Adrenal gland (tissue), 12 donors: ENCODE measurements around the gene CFP. TPM values are rescaled to one million over a fixed set of nuclear protein-coding genes. Genes with fewer than 3 reads are reported as not detected.

Experiments used
- DNase-seq, 7 donors: peaks; one replicate each; pipeline ENCODE4 v3.0.0-alpha.2; 2019 to 2020
- H3K27ac ChIP-seq, 5 donors: fragments of 200-600 bp; sonication (generic) in 4 of 5; 1 replicate in 3 of 5; 2 replicates in 2 of 5; pipeline versions ENCODE4 v1.5.1 to v1.8.0; 2016 to 2020; ENCODE audit warnings: mild to moderate bottlenecking in 1 of 5
- H3K27me3 ChIP-seq: fragments of 200-600 bp; 2 replicates; pipeline ENCODE4 v1.8.0; 2021
- H3K36me3 ChIP-seq, 2 donors: fragments of 200-600 bp; replicated peaks in 1 of 2; 1 replicate in 1 of 2; 2 replicates in 1 of 2; pipeline versions ENCODE4 v1.5.1 to v1.8.0; 2018 to 2022
- H3K4me1 ChIP-seq, 2 donors: fragments of 200-600 bp; replicated peaks in 1 of 2; 1 replicate in 1 of 2; 2 replicates in 1 of 2; pipeline versions ENCODE4 v1.5.1 to v1.8.0; 2018 to 2021
- H3K4me3 ChIP-seq, 4 donors: fragments of 200-600 bp; sonication (generic) in 3 of 4; one replicate each; pipeline ENCODE4 v1.5.1; 2016 to 2018
- H3K9me3 ChIP-seq, 3 donors: fragments of 200-600 bp; sonication (generic) in 1 of 3; replicated peaks in 1 of 3; 1 replicate in 2 of 3; 2 replicates in 1 of 3; pipeline versions ENCODE4 v1.5.1 to v1.8.0; 2016 to 2021
- CTCF ChIP-seq, 6 experiments: fragments of 450-650 bp in 4 of 6; fragments of 200-600 bp in 2 of 6; sonication (generic) in 1 of 6; IDR thresholded peaks; 1 replicate in 5 of 6; 2 replicates in 1 of 6; pipeline versions ENCODE4 v1.5.1 to v1.8.0; 2016 to 2021; ENCODE audit warnings: antibody characterized with exemption in 6 of 6, mild to moderate bottlenecking in 2 of 6, moderate library complexity in 1 of 6
- POLR2A ChIP-seq, 2 donors: fragments of 450-650 bp; IDR thresholded peaks; one replicate each; pipeline ENCODE4 v1.6.1; 2017; ENCODE audit warnings: antibody characterized with exemption in 2 of 2, mild to moderate bottlenecking in 2 of 2, moderate library complexity in 1 of 2
- WGBS, 4 donors: extraction: QIAGEN DNeasy Blood & Tissue Kit in 2 of 4; methylation state at CpG; one replicate each; pipeline versions ENCODE4 v1.1.5 to v1.1.7; 2013 to 2017; 5-methylcytosine and 5-hydroxymethylcytosine counted together
- intact Hi-C, 2 donors: fragments of 100-400 bp; cut with DNase I; formaldehyde crosslinking; loops; one replicate each; pipeline versions ENCODE4 v1.14.1 to v1.15.0; 2022 to 2023
- polyA plus RNA-seq, 3 donors: library from polyadenylated mRNA; stranded (reverse); fragments of 200-250 nt in 2 of 3; fragments of 350-450 nt in 1 of 3; fragmentation: Illumina TruSeq in 1 of 3; extraction: RNeasy Lipid Tissue Mini Kit (QIAGEN cat#74804) in 1 of 3; gene quantifications; one replicate each; pipeline ENCODE4 v1.2.3, GENCODE V29; 2013 to 2014
- total RNA-seq, 9 donors: library from RNA; depleted of rRNA in 4 of 9; stranded (reverse); fragments of >200 nt in 4 of 9; fragments of 120-200 nt in 1 of 9; fragmentation: NEBNext Ultra II Directional in 1 of 9; extraction: Animal tissue kit (Norgen Biotek cat#: 25700) in 1 of 9; gene quantifications; one replicate each; pipeline versions ENCODE4 v1.1.0 to v1.2.4, GENCODE V29; 2013 to 2023
- donor health status: healthy with polysubstance abuse.
- donor health status: Bipolar disorder and iron deficiency.
- donor health status: DM: yes; HTN: yes; CAD: no.
- donor health status: DM: no; HTN: no; CAD: no.
- donor health status: DM: no; HTN: no; CAD: no.
- donor health status: DM: yes; HTN: yes; CAD: no.

Gene CFP
- total and polyA plus RNA-seq, 12 donors = 0.91 to 14.5 (median 8.2) TPM

- peaks cover 0 to 11% of the 10 kb centered on the region in 2 donors for H3K36me3 ChIP-seq
- intact Hi-C loops = no loop called here
- TF ChIP-seq CTCF (IDR thresholded peaks at IDR 0.05) (no peak), POLR2A (IDR thresholded peaks at IDR 0.05) (no peak)
- 56 to 66% (median 59%) methylated on average over 8 of the region's 8 CpGs for WGBS, 4 donors
- H3K9me3 ChIP-seq = no peaks in the 10 kb centered on the region
- H3K27me3 ChIP-seq = no peaks in the 10 kb centered on the region
- peak overlapping the region in 3 of 5 donors; percentile 60 to 92 (median 80) for H3K27ac ChIP-seq
- DNase-seq = peak in 2 of 7 donors; percentile 18 to 27
- H3K4me3 ChIP-seq = peak overlapping the region in 1 of 4 donors; percentile 61
- peaks cover 0 to 6% of the 10 kb centered on the region in 2 donors for H3K4me1 ChIP-seq
These were observed 46.4 kb downstream of the CFP start for GRCh38 chrX:47583240-47583861.

GRCh38 chrX:47581731-47582647 lies 47.7 kb downstream of the CFP start, which contains the start of gene TIMP1:
Gene TIMP1, plus strand, starts transcription at chrX:47582436. Its CDS starts 980 bp downstream, at chrX:47583416.
- peak; percentile 86 to 96 (median 94) for DNase-seq
- no peaks in the 10 kb centered on the region for H3K27me3 ChIP-seq
- intact Hi-C loops = no loop called here
- H3K9me3 ChIP-seq = no peaks in the 10 kb centered on the region
- peaks cover 0 to 6% of the 10 kb centered on the region in 2 donors for H3K4me1 ChIP-seq
- H3K27ac ChIP-seq = peak within 1 kb of the TSS in 4 of 5 donors; percentile 60 to 92 (median 76)
- H3K4me3 ChIP-seq = peak within 1 kb of the TSS in 3 of 4 donors; percentile 14 to 61 (median 24)
- TF ChIP-seq CTCF (IDR thresholded peaks at IDR 0.05) (no peak), POLR2A (IDR thresholded peaks at IDR 0.05) (peak in 1 of 2 donors; percentile 57)
- peaks cover 0 to 11% of the 10 kb centered on the region in 2 donors for H3K36me3 ChIP-seq
- WGBS, 4 donors = 3 to 39% (median 16%) methylated on average over 4 to 28 of the region's 28 CpGs

GRCh38 chrX:47579537-47579936 lies 50.2 kb downstream of the CFP start:
- Histone ChIP-seq H3K4me1 (no peaks in the 10 kb centered on the region), H3K27me3 (no peaks in the 10 kb centered on the region), H3K4me3 (no peak overlapping the region), H3K36me3 (no peaks in the 10 kb centered on the region), H3K9me3 (no peaks in the 10 kb centered on the region), H3K27ac (no peak overlapping the region)
- 46 to 79% (median 60%) methylated on average over 8 to 9 of the region's 9 CpGs for WGBS, 4 donors
- TF ChIP-seq CTCF (IDR thresholded peaks at IDR 0.05) (no peak), POLR2A (IDR thresholded peaks at IDR 0.05) (no peak)
- intact Hi-C loops = no loop called here
- peak in 1 of 7 donors; percentile 42 for DNase-seq

GRCh38 chrX:47578692-47579091 lies 51.0 kb downstream of the CFP start:
- intact Hi-C loops = no loop called here
- Histone ChIP-seq H3K36me3 (no peaks in the 10 kb centered on the region), H3K4me3 (no peak overlapping the region), H3K4me1 (peaks cover 0 to 4% of the 10 kb centered on the region in 2 donors), H3K9me3 (no peaks in the 10 kb centered on the region), H3K27me3 (no peaks in the 10 kb centered on the region), H3K27ac (no peak overlapping the region)
- no peak for DNase-seq
- TF ChIP-seq CTCF (IDR thresholded peaks at IDR 0.05) (no peak), POLR2A (IDR thresholded peaks at IDR 0.05) (no peak)
- 55 to 64% (median 59%) methylated on average over 8 to 16 of the region's 16 CpGs; no CpG with 5 or more reads in 1 of the 4 donors for WGBS, 4 donors
